Hepatocyte (in vitro differentiated cells): ENCODE results near the gene SMOC1. TPM values are rescaled to one million over a fixed set of nuclear protein-coding genes. Genes with fewer than 3 reads are reported as not detected.

Source experiments
- DNase-seq: peaks from one replicate; pipeline ENCODE4 v3.0.0-alpha.2; 2016; ENCODE audit warnings: low spot score
- H2AFZ ChIP-seq: fragments of 200-600 bp; sonication (generic); 2 replicates; pipeline ENCODE4 v1.6.0; 2016; ENCODE audit warnings: antibody characterized with exemption, mild to moderate bottlenecking
- H3K27ac ChIP-seq: fragments of 200-600 bp; sonication (generic); 2 replicates; pipeline ENCODE4 v1.5.1; 2016; ENCODE audit warnings: mild to moderate bottlenecking
- H3K27me3 ChIP-seq: fragments of 200-600 bp; sonication (generic); 2 replicates; pipeline ENCODE4 v1.6.1; 2016
- H3K36me3 ChIP-seq: fragments of 200-600 bp; sonication (generic); replicated peaks from 2 replicates; pipeline ENCODE4 v1.5.1; 2016; ENCODE audit warnings: low read depth; ENCODE audit not compliant: insufficient read depth
- H3K4me1 ChIP-seq: fragments of 200-600 bp; sonication (generic); 2 replicates; pipeline ENCODE4 v1.5.1; 2016; ENCODE audit warnings: mild to moderate bottlenecking, moderate library complexity; ENCODE audit not compliant: insufficient read depth
- H3K4me2 ChIP-seq: fragments of 200-600 bp; sonication (generic); 2 replicates; pipeline ENCODE4 v1.6.0; 2016
- H3K4me3 ChIP-seq: fragments of 200-600 bp; sonication (generic); 2 replicates; pipeline ENCODE4 v1.5.1; 2016; ENCODE audit warnings: mild to moderate bottlenecking
- H3K79me2 ChIP-seq: fragments of 200-600 bp; sonication (generic); 2 replicates; pipeline ENCODE4 v1.6.0; 2017; ENCODE audit warnings: mild to moderate bottlenecking
- H3K9me2 ChIP-seq: fragments of 200-600 bp; sonication (generic); replicated peaks from 2 replicates; pipeline ENCODE4 v1.6.0; 2017; ENCODE audit warnings: mild to moderate bottlenecking; ENCODE audit not compliant: insufficient read depth
- H3K9me3 ChIP-seq: fragments of 200-600 bp; sonication (generic); 2 replicates; pipeline ENCODE4 v1.5.1; 2016; ENCODE audit warnings: low read depth, mild to moderate bottlenecking
- H4K20me1 ChIP-seq: fragments of 200-600 bp; sonication (generic); 2 replicates; pipeline ENCODE4 v1.6.0; 2016; ENCODE audit warnings: mild to moderate bottlenecking; ENCODE audit not compliant: insufficient read depth, poor library complexity, severe bottlenecking
- EZH2 ChIP-seq: fragments of 200-600 bp; sonication (generic); IDR thresholded peaks from 2 replicates; pipeline ENCODE4 v1.6.1; 2016; ENCODE audit warnings: antibody characterized with exemption, mild to moderate bottlenecking, borderline replicate concordance
- EZH2phosphoT487 ChIP-seq: fragments of 200-600 bp; sonication (generic); IDR thresholded peaks from one replicate; pipeline ENCODE4 v1.6.1; 2018; ENCODE audit warnings: antibody characterized with exemption, mild to moderate bottlenecking, low read depth, moderate library complexity; ENCODE audit not compliant: unreplicated experiment, severe bottlenecking
- WGBS: methylation state at CpG from one replicate; pipeline ENCODE4 v1.1.6; 2016; ENCODE audit warnings: low lambda C conversion rate; ENCODE audit errors: missing lambda C conversion rate; 5-methylcytosine and 5-hydroxymethylcytosine counted together
- polyA plus RNA-seq: library from polyadenylated mRNA; unstranded; fragments of >200 nt; fragmentation: Nextera tagmentation; extraction: Ambion mirVana; gene quantifications from 2 replicates; pipeline ENCODE4 v1.2.1, GENCODE V29; 2016
- total RNA-seq: library from RNA; depleted of rRNA; stranded (reverse); fragments of >200 nt; gene quantifications from 2 replicates; pipeline ENCODE4 v1.2.3, GENCODE V29; 2014
- TF ChIP-seq, protein P1 (sequence below): fragments of 200-600 bp; sonication (generic); IDR thresholded peaks from 2 replicates; pipeline ENCODE4 v1.5.1; 2016; ENCODE audit warnings: antibody characterized with exemption, mild to moderate bottlenecking; ENCODE audit not compliant: poor library complexity

The SMOC1 gene
- total and polyA plus RNA-seq, 2 experiments from 2014 or later, result 2.1 to 6.2 TPM

DNA sequence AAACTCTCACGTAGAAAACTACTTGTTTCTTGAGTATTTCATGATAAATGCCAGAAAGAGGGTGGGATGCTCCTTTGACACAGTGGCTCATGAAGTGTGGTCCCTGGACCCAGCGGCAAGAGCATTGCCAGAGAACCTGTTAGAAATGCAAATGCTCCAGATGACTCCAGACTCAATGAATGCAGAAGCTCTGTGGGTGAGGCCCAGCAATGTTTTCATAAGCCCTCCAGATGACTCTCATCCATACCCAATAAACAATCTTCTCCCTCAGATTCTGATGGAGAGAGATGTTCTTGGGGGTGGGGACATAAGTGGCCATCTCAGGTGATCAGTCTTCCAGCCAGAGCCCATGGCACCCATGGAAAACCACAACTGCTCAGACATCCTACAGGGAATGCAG lies 88.9 kb downstream of the SMOC1 start:
- 94% methylated on average over 2 of the region's 2 CpGs for WGBS
- Histone ChIP-seq H3K4me1 (peaks cover 12% of the 10 kb centered on the region), H3K79me2 (no peaks in the 10 kb centered on the region), H4K20me1 (no peaks in the 10 kb centered on the region), H2AFZ (no peak overlapping the region), H3K4me3 (no peak overlapping the region), H3K4me2 (no peak overlapping the region), H3K9me2 (no peaks in the 10 kb centered on the region), H3K27ac (no peak overlapping the region), H3K36me3 (no peaks in the 10 kb centered on the region), H3K27me3 (no peaks in the 10 kb centered on the region), H3K9me3 (no peaks in the 10 kb centered on the region)
- no peak for TF ChIP-seq EZH2phosphoT487
- no peak for DNase-seq

DNA sequence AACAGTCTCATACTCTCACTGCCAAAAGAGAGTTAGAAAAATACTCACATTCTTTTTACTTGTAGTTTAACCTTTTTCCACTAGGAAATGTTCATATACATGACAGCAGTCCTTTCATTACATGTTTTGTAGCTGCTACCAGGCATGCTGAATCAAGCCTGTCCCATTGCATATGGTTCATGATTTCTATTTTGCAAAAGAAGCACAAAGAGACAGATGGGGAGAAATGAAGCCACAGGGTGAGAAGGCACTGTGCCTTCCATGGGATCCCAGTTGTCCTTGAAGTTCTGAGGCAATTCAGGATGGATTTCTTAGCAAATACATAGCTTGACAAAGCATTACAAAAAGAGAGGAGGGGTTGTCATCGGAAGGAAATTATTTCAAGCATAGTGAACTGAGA lies 89.5 kb downstream of the SMOC1 start:
- TF ChIP-seq EZH2, result no peak
- TF ChIP-seq, protein P1, sequence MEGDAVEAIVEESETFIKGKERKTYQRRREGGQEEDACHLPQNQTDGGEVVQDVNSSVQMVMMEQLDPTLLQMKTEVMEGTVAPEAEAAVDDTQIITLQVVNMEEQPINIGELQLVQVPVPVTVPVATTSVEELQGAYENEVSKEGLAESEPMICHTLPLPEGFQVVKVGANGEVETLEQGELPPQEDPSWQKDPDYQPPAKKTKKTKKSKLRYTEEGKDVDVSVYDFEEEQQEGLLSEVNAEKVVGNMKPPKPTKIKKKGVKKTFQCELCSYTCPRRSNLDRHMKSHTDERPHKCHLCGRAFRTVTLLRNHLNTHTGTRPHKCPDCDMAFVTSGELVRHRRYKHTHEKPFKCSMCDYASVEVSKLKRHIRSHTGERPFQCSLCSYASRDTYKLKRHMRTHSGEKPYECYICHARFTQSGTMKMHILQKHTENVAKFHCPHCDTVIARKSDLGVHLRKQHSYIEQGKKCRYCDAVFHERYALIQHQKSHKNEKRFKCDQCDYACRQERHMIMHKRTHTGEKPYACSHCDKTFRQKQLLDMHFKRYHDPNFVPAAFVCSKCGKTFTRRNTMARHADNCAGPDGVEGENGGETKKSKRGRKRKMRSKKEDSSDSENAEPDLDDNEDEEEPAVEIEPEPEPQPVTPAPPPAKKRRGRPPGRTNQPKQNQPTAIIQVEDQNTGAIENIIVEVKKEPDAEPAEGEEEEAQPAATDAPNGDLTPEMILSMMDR, result no peak
- H3K36me3 ChIP-seq, result no peaks in the 10 kb centered on the region
- no peak overlapping the region for H3K4me2 ChIP-seq
- no peak overlapping the region for H2AFZ ChIP-seq
- H3K4me1 ChIP-seq, result peaks cover 12% of the 10 kb centered on the region
- H3K27me3 ChIP-seq, result no peaks in the 10 kb centered on the region
- H3K27ac ChIP-seq, result no peak overlapping the region
- no peak overlapping the region for H3K4me3 ChIP-seq
- no peaks in the 10 kb centered on the region for H3K9me2 ChIP-seq
- no peak for DNase-seq
- no peaks in the 10 kb centered on the region for H4K20me1 ChIP-seq
- H3K9me3 ChIP-seq, result no peaks in the 10 kb centered on the region
- no peaks in the 10 kb centered on the region for H3K79me2 ChIP-seq
- WGBS, result 88% methylated on average over 1 of the region's 1 CpG

DNA sequence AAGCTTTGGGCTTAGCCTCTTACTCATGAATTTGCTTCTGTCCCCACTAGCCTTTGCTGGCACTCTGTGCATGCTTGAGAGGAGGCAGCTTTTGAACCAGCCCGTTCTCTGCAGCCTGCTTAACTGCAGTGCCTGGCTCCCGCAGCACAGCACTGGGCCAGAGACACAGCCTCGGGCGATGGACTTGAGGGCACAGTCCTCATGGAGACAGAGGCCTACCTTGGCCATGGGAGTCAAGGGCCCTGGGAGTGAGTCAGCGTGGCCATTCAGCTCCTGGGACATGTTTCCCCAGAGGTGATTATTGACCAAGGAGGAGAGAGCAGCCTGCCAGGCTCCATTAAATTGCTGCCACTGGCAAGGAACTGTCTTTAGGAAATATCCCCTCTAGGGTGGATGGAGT lies 93.5 kb downstream of the SMOC1 start:
- peak; percentile 48 for DNase-seq
- H3K36me3 ChIP-seq, result no peaks in the 10 kb centered on the region
- no peaks in the 10 kb centered on the region for H3K79me2 ChIP-seq
- H2AFZ ChIP-seq, result no peak overlapping the region
- no peak overlapping the region for H3K4me3 ChIP-seq
- no peaks in the 10 kb centered on the region for H3K9me2 ChIP-seq
- no peaks in the 10 kb centered on the region for H3K9me3 ChIP-seq
- H3K4me1 ChIP-seq, result peaks cover 12% of the 10 kb centered on the region
- TF ChIP-seq, protein P1, result no peak
- no peak for TF ChIP-seq EZH2phosphoT487
- no peak for TF ChIP-seq EZH2
- H4K20me1 ChIP-seq, result no peaks in the 10 kb centered on the region
- WGBS, result 87% methylated on average over 5 of the region's 5 CpGs
- H3K4me2 ChIP-seq, result no peak overlapping the region
- H3K27me3 ChIP-seq, result no peaks in the 10 kb centered on the region
- H3K27ac ChIP-seq, result peak overlapping the region; percentile 56

DNA sequence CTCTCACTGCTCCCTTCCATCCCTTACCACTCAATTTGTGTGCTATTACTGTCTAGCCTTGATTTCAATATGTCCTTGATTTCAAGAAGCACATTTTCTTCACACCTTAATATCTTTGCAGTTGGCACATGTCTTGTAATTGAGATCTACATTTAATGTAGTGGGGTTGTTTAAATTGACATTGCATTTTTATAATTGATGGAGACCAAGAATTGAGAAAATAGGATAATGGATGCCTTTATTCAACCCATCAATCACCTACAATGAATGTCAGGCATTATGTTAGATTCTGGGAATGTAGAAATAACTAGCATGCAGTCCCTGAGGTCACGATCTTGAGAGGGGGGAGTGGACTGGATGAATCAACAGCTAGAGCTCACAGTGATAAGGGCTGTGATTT lies 94.6 kb downstream of the SMOC1 start:
- WGBS, result 96% methylated on average over 1 of the region's 1 CpG
- H2AFZ ChIP-seq, result no peak overlapping the region
- TF ChIP-seq, protein P1, result no peak
- H3K9me2 ChIP-seq, result no peaks in the 10 kb centered on the region
- H3K4me1 ChIP-seq, result peaks cover 12% of the 10 kb centered on the region
- no peaks in the 10 kb centered on the region for H3K36me3 ChIP-seq
- DNase-seq, result no peak
- no peaks in the 10 kb centered on the region for H4K20me1 ChIP-seq
- H3K79me2 ChIP-seq, result no peaks in the 10 kb centered on the region
- no peak overlapping the region for H3K4me3 ChIP-seq
- H3K9me3 ChIP-seq, result no peaks in the 10 kb centered on the region
- no peak overlapping the region for H3K27ac ChIP-seq
- H3K27me3 ChIP-seq, result no peaks in the 10 kb centered on the region
- no peak overlapping the region for H3K4me2 ChIP-seq
